Stimulated activated CD8-positive, alpha-beta memory T cell treated with anti-CD3 and anti-CD28 coated beads, Interleukin-15, amount 100 ng/mL, for 1 hour (primary cell): ENCODE data around the gene C17orf100.
A peak's percentile ranks its signal among the peaks of the same experiment; 100 is the strongest.

Experiments
- DNase-seq: peaks from one replicate; pipeline ENCODE4 v3.0.0-alpha.2; 2020; ENCODE audit warnings: low read depth

The C17orf100 gene

GRCh38 chr17:6651354-6651918, at the start of gene C17orf100, which contains the start of gene MED31:
C17orf100 (plus strand) TSS chr17:6651762; CDS start chr17:6651914, 152 bp downstream.
MED31 (minus strand) TSS chr17:6651605; CDS start chr17:6651528, 77 bp downstream.
- peak; percentile 89 for DNase-seq

GRCh38 chr17:6602141-6602540, 49.4 kb upstream of the C17orf100 start:
- DNase-seq = no peak

DNA sequence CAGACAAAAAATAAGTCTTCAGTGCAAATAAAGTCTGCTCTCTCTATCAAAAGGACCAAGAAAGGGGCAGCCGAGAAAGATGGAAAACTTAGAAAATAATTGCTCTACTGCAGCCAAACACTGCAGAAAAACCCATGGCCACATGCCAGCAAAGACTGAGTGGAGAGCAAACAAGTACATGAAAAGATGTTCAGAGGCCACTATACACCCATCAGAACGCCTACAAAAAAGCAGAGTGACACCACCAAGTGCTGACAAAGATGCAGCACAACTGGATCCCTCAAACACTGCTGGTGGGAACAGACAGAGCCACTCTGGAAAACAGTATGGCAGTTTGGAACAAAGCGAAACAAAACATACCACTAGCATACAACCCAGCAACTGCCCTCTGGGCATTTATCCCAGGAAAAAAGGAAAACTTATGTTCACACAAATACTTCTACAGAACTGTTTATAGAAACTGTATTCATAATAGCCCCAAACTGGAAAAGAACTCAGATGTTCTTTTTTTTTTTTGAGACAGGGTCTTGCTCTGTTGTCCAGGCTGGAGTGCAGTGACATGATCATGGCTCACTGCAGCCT, 47.7 kb upstream of the C17orf100 start:
- no peak for DNase-seq

DNA sequence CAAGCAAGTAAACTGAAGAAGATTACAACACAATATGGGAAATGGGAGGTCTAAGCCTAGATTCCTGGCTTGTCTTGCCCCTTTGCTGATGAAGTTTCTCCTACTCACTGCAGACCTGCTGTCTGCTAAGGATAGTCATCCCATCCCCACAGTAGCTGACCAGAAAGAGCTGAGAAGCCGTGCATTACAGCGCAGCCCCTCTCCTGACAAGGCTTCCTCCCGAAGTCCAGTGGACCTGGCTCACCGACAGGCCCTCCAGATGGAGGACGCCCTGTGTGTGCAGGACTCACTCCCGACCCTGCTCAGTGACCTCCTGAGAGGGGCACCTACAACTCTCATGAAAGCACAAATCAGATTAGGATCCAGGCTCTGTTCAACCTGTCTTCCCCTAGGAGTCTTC, 46.4 kb upstream of the C17orf100 start:
- DNase-seq = no peak

DNA sequence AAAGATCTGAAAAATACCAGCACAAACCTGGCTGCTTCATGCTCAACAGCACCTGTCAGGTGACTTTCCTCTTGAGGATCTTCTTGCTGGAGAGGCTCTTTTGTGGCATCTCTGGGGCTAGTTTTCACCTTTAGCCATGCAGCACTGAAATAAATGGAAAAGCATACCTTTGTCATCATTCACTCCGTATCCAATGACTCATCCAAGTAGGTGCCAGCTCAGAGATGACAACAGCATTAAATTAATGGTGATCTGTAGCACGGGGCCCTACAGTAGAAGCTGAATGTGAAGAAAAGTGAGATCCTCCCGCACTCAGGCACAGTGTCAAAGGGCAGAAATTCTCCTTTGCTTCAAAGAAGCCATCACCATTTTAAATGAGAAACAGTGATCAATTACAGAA, 43.2 kb upstream of the C17orf100 start:
- no peak for DNase-seq

DNA sequence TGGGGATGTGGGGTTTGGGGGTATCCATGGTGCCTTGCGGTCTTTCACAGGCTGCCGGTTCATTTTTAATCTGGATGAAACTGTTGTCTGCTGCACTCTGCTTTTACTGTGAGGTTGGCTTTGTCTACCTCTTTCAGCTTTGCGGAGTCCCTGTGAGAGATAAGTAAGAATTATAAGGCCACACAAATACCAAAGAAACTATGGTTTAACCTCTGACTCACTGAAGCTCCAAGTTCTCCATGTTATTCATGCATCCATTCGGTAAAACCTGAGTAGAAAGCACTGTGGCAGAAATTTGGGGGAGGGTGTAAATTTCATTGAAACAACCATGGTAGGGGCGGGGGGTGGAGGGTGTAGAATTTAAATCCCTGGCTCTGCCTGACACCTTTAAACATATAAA, 41.6 kb upstream of the C17orf100 start:
- no peak for DNase-seq

- DNase-seq = no peak
These were observed 40.3 kb upstream of the C17orf100 start for GRCh38 chr17:6611231-6611630.

DNA sequence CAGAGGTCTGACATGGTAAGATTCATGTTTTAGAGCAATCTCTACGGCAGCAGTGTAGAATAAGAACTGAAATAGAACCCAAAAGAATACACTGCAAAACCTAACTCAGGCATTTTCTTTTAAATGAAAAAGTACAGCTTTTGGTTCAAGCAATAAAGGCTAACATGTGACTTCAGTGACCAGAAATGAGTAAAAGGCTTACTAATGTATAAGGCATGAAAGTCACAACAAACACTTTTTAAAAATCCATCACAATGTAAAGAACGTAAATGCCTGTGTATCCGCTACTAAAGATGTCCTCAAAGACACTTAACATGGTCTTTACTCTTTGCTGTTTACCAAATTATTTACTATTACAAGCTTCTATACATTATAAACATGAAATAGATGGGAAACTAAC, 27.6 kb upstream of the C17orf100 start:
- no peak for DNase-seq

- DNase-seq = no peak
These were observed 24.9 kb upstream of the C17orf100 start for GRCh38 chr17:6626616-6627015.

DNA sequence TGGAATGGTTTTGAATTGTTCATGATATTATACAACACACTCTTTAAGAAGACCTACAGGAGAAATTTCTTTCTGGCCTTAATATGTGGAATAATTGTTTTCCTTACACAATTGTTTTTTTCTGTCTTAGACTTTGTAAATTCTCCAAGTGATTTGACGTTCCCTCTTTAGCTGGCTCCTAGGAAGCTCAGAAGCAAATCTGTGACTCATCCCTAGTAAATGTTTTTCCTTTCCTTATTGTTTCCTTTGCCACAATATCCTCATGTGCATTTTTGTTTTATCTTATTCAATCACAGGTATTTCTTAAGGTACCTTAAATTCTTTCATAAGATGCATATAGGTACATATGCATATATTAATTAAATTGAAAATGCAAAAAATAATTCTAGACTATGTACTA, 24.5 kb upstream of the C17orf100 start:
- DNase-seq = no peak

DNA sequence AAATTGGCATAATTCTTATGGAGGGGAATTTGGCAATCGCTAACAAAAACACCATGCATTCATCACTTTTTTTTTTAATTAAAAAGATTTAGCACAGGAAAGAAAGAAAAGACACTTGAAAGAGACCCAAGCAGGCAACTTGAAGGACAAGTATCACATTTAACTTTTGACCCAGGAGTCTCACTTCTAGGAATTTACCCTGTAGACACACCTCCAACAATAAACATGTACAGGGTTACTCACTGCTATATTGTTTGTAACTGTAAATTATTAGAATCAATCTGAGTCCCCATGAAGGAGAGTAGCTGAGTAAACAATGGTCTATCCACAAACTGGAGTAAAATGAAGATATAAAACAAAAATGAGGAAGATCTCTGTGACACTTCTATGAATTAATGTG, 21.2 kb upstream of the C17orf100 start:
- DNase-seq = no peak

DNA sequence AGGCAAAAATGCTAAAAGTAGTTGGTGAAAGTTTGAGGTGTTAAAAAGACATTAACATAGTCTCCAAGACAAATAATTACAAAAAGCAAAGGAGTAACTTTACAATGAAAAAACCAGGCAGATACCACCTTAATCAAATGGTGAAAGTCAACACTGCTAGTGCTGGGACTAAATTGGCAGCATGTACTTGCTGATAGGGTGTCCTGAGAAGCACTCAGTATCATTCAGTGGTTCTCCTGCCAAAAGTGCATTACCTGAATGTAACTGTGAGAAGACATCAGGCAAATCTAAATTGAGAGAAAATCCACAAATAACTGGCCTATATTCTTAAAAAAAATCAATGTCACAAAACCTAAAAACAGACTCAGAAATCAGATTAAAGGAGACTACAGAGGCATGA, 19.0 kb upstream of the C17orf100 start:
- DNase-seq = no peak

GRCh38 chr17:6633263-6633662, 18.3 kb upstream of the C17orf100 start:
- DNase-seq = no peak

DNA sequence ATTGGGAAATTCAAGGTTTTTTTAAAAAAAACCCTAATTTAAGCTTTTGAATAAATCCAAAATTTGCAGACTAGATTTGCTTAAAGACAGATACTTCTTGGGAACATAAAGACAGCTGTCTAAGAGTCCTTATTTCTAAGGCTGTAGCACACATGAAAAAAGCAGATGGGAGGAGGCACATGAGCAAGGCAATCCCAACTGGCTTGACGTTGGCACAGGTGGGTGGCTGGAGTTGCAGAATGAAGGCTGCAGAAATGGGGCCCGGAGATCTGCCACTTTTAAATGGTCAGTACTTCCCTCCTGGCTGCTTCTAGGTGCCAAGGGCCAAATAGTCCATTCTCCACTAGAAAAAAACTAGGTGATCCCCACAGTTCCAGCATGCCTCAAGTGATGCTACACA, 15.5 kb upstream of the C17orf100 start:
- DNase-seq = no peak

DNA sequence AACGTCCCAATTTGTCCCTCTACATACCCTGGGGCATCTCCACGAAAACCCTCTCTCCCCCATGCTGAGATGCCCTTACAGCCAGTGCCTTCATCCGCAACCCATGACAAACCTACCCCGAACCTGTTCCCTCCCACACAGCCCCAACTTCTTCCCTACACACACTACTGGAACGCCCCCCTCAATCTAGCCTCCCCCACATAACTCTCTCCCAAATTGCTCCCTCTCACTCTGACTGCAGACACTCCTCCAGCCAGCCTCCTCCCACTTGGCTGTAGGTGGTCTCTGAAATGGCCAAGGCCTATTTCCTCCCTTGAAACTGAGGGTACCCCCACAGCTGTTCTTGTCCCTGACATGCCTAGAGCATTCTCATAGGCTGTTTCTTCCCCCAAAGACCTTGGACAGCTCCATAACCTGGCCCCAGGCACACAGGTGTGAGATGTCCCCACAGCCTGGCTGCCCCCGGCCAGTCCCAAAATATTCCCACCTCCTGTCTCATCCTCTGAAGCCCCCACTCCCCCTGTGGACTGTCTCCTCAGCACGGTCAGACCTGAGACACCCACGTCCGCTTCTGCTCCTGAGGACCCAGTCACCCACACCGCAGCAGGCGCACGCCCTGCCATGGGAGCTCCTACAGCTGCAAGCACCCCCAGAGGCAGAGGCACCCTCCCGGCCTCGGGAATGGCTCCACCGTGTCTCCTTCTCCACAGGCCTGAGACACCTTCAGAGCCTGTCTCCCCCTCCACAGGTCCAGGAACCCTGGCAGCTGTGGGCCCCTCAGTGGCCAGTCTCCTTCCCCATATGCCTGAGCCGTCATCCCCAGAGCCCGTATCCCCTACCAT, 14.7 kb upstream of the C17orf100 start:
- DNase-seq = no peak

DNA sequence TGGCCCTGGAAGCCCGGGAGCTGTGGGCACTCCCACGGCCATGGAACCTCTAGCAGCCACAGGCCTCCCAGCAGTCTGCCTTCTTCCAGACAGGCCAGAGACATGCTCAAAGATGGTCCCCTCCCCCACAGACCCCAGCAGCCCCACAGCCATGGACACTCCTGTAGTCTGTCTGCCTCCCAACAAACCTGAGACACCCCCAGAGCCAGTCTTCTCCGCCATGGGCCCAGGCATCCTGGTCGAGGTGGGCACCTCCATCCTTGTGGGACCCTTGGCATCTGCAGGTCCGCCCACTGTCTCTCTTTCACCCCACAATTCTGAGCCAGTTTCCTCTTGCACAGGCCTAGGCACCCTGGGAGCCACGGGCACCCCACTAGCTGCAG, 14.1 kb upstream of the C17orf100 start:
- DNase-seq = no peak

DNA sequence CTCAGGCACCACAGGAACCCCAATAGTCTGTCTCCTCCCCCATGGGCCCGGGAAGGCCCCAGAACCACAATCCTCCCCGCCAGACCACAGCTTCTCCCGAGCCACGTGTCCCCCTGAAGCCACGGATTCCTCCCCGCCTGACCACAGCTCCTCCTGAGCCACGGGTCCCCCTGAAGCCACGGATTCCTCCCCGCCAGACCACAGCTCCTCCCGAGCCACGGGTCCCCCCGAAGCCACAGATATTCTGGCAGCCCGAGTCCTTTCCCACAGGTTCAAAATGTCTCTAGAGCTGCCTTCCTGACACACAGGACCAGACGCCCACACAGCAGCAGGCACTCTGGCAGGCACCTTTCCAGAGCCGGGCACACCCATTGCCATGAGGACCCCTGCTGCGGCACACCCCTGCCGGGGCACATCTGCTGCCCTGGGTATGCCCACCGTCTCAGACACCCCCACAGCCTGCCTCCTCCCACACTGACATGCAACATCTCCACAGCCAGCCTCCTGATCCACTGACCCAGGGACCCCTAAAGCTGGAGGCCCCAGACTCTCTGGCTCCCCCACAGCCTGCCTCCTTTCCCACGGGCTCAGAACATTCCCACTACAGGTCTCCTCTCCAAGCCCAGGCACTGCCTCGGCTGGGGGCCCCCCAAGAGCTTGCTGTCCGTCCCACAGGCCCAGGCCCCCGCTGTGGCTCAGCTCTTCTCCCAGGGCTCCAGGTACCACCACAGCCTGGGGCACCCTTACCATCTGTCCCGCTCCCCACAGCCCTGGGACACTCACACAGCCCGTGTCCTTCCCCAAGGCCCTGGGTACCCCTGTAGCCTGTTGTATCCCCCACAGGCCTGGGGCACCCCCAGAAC, 13.3 kb upstream of the C17orf100 start:
- no peak for DNase-seq

DNA sequence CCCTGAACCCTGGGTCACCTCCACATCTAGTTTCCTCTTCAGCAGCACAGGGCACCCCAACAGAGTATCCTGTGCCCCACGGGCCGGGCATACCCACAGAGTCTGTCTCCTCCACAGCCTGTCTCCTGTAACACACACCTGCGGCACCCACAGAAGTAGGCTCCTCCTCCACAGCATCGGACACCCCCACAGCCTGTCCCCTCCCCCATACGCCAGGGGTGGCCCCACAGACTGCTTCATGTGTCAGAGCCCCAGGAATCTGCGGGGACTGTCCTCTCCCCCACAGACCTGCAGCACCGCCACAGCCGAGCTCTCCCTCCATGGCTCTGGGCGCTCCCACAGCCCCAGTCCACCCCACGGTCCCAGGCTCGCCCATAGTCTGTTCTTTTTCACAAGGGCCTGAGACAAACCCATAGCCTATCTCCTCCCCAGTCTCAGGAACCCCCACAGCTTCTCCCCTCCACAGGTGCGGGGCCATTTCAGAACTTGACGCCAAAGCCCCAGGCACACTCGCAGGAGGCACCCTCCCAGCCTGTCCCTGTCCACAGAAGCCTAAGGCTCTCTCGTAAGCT, 12.5 kb upstream of the C17orf100 start:
- DNase-seq = no peak

DNA sequence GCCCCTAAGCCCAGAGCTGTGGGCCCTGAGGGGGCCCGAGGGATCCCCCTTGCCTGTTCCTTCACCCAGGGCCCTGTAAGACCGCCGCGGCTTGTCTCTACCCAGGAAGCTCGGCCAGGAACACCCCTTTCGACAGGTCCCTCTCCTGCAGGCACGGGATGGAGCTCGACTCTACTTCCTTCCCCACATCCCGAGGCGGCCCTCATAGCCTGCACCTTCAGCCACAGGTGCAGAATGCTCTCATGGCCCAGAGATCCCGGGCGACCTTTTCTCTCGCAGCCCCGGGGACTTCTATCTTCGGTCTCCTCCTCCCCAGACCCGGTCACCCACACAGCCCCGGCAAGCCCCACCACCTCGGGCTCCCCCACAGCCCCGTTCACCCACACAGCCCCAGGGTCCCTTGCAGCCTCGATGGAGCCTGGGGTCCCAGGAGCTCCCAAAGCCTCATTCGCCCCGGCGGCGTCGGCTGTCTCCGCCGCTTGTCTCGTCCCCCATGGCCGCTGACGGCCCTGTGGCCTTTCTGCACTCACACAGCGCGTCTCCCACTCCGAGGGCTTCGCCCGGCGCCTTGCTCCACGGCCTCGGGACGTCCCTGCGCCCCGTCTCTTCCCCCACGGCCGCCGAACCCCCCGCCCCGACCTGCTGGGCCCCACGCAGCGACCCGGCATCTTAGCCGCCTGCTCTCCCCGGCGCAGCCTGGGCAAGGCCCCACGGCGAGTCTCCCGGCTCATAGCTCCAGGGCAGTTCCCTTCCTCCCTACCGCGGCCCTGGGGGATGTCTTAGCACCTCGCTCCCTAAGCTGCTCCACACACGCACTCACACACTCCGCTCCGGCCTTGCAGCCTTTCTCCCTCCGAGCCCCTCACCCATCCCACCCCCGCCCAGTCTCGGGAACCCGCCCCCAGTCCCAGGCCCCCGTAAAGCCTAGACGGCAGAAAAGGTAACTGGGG, 11.7 kb upstream of the C17orf100 start:
- no peak for DNase-seq

- DNase-seq = peak; percentile 79
These were observed 10.9 kb upstream of the C17orf100 start, which contains the start of the genes KIAA0753 and TXNDC17 for GRCh38 chr17:6640536-6641246. KIAA0753 (minus strand) TSS chr17:6640711; CDS start chr17:6635103, 5,608 bp downstream. TXNDC17 (plus strand) TSS chr17:6641060; CDS start chr17:6641083, 23 bp downstream.
